Measurements from ENCODE around the gene ADCYAP1R1.

Gene ADCYAP1R1

DNA sequence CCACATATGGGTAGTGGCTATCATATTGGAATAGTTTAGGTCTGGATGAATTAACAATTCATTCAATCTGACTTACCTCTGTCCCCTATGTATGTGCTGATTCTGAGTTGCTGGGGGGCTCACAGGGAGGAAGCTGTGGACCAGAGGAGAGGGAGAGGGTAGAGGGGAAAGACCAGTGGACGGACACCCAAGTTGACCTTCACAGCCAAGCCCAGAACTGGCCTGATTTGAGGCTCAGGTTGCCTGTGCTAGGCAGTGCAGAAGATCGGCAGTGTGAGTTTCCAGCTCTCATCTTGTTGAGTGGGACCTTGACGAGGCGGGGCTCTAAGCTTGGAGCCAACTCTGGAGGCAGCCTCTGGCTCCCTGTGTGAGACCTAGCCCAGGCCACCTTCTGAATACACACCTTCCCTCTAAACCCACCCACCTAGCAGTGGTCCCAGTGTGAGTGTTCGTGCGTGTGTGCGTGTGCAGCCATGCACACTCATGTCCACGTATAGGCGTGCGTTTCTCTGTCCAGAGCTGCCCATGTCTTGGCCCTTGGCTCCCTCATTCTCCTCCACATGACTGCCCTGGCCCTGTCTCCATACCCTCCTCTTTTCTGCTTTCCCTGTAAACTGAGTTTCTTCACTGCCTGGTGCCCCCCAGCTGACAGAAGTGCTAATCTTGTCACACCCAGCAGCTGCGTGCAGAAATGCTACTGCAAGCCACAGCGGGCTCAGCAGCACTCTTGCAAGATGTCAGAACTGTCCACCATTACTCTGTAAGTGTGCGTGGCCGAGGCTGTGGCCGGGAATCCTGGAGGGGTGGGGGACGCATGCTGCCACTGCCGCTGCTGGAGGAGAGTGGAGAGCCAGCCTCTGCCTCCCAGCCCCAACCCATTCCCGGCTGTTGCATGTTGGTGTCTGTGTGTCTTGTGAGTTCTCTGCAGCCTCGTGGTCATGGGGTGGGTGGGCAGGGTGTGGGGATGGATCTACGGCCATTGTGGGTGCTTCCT, 47.6 kb downstream of the ADCYAP1R1 start:
- no peak for DNase-seq (ENCODE audit: low read depth)
- no peak overlapping the region for H3K4me3 ChIP-seq (ENCODE audit: low read depth, low read length)
- TF ChIP-seq CTCF (IDR thresholded peaks at IDR 0.05; ENCODE audit: insufficient read depth, low read depth, low read length, missing control alignments): no peak

GRCh38 chr7:31100445-31100844, 48.3 kb downstream of the ADCYAP1R1 start:
- no peak for TF ChIP-seq CTCF (IDR thresholded peaks at IDR 0.05; ENCODE audit: insufficient read depth, low read depth, low read length, missing control alignments)
- H3K4me3 ChIP-seq (ENCODE audit: low read depth, low read length): no peak overlapping the region
- DNase-seq (ENCODE audit: low read depth): no peak

- TF ChIP-seq CTCF (IDR thresholded peaks at IDR 0.05; ENCODE audit: insufficient read depth, low read depth, low read length, missing control alignments): no peak
- no peak for DNase-seq (ENCODE audit: low read depth)
- no peak overlapping the region for H3K4me3 ChIP-seq (ENCODE audit: low read depth, low read length)
These were observed 48.8 kb downstream of the ADCYAP1R1 start for GRCh38 chr7:31100871-31101270.

- no peak for TF ChIP-seq CTCF (IDR thresholded peaks at IDR 0.05; ENCODE audit: insufficient read depth, low read depth, low read length, missing control alignments)
- no peak overlapping the region for H3K4me3 ChIP-seq (ENCODE audit: low read depth, low read length)
- DNase-seq (ENCODE audit: low read depth): no peak
These were observed 49.4 kb downstream of the ADCYAP1R1 start for GRCh38 chr7:31101544-31101943.

DNA sequence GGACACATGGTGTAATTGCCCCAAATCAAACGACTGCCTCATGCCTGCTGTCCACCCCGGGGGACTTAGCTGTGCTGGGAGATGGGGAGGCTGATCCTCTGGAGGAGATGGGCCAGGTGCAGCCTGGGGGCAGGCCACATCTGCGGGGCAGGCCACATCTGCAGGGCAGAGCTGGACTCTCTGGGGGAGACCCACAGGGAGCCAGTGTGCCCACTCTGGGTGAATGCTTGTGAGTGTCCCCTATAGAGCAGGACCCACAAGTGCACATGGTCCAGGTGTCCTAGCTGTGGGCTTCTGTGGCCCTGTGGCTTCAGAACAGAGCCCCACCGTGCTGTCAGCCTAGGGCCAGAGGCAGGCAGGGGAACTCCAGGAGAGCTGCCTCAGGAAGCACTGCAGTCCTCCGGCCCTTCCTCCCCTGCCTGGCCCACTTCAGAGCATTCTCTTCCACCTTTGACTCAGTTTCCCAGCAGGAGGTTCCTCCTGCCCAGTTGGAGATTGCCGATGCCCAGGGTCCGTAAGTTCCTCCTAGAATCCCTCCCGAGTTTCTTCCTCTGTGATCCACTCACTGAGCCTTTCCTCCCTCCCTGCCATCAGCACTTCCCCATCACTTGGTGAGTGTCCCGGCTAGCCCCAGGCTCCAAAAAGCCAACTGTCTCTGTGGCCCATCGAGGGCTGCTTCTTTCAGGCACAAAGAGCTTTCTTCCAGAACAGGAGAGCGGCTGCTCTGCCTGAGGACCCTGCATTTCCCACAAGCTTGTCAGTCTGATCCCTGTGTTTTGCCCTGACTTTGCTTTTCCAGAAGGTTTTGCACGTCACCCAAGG, 50.3 kb downstream of the ADCYAP1R1 start:
- H3K4me3 ChIP-seq (ENCODE audit: low read depth, low read length): no peak overlapping the region
- no peak for TF ChIP-seq CTCF (IDR thresholded peaks at IDR 0.05; ENCODE audit: insufficient read depth, low read depth, low read length, missing control alignments)
- DNase-seq (ENCODE audit: low read depth): no peak

GRCh38 chr7:31102973-31103850, 51.1 kb downstream of the ADCYAP1R1 start:
- no peak for DNase-seq (ENCODE audit: low read depth)
- no peak overlapping the region for H3K4me3 ChIP-seq (ENCODE audit: low read depth, low read length)
- no peak for TF ChIP-seq CTCF (IDR thresholded peaks at IDR 0.05; ENCODE audit: insufficient read depth, low read depth, low read length, missing control alignments)

Data from GM12865 (cell line).